ENCODE measurements around the gene SP3. TPM values are rescaled to one million over a fixed set of nuclear protein-coding genes. Genes with fewer than 3 reads are reported as not detected.

SP3 gene
- total RNA-seq, 2 experiments from 2014 or later = 80.5 to 84.0 TPM

DNA sequence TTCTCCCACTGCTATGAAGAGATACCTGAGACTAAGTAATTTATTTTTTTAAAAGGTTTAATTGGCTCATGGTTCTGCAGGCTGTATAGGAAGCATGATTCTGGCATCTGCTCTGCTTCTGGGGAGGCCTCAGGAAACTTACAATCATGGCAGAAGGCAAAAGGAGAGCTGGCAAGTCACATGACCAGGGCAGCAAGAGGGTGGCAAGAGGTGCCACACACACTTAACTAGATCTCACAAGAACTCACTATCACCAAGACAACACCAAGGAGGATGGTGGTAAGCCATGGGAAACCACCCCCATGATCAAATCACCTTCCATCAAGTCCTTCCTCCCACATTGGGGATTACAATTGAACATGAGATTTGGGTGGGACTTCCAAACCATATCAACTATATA is 38.3 kb downstream of the SP3 start:
- H3K27ac Mint-ChIP-seq = no peak overlapping the region
- ATAC-seq = no peak
- POLR2A ChIA-PET = interaction anchor here (1.2 kb wide), 1 partner anchor 35 kb away, joined by 3 read pairs; no protein-coding TSS in a partner anchor
- CTCF ChIA-PET = no interaction called here
- TF ChIP-seq, protein P1, sequence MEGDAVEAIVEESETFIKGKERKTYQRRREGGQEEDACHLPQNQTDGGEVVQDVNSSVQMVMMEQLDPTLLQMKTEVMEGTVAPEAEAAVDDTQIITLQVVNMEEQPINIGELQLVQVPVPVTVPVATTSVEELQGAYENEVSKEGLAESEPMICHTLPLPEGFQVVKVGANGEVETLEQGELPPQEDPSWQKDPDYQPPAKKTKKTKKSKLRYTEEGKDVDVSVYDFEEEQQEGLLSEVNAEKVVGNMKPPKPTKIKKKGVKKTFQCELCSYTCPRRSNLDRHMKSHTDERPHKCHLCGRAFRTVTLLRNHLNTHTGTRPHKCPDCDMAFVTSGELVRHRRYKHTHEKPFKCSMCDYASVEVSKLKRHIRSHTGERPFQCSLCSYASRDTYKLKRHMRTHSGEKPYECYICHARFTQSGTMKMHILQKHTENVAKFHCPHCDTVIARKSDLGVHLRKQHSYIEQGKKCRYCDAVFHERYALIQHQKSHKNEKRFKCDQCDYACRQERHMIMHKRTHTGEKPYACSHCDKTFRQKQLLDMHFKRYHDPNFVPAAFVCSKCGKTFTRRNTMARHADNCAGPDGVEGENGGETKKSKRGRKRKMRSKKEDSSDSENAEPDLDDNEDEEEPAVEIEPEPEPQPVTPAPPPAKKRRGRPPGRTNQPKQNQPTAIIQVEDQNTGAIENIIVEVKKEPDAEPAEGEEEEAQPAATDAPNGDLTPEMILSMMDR (IDR thresholded peaks at IDR 0.05) = no peak
- no peak for DNase-seq
- H3K27me3 Mint-ChIP-seq = no peaks in the 10 kb centered on the region
- no peak overlapping the region for H3K4me3 Mint-ChIP-seq
- H3K9me3 Mint-ChIP-seq = peaks cover 3% of the 10 kb centered on the region
- peaks cover 62% of the 10 kb centered on the region for H3K4me1 Mint-ChIP-seq (ENCODE audit: low read depth)
- intact Hi-C loops (cut with micrococcal nuclease) = no loop called here
- H3K36me3 Mint-ChIP-seq (ENCODE audit: low read depth) = peaks cover 39% of the 10 kb centered on the region

DNA sequence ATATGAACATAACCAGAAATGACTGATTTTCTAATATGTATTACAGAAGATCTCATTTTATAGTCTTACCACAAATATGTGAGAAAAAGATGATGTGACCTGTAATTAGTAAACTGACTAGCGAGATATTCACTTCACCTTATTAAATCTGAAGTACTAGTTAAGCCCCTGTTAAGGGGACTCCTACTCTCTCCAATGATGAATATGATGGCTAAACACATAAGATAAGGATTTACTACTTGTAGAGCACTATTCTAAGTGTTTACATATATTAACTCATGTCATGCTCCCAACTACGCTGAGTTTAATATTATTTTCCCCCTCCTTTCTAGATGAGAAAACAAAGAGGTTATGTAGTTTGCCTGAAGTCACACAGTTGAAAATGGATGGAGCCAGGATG is 40.9 kb downstream of the SP3 start:
- Mint-ChIP-seq H3K27me3 (no peaks in the 10 kb centered on the region), H3K27ac (no peak overlapping the region), H3K36me3 (ENCODE audit: low read depth) (peaks cover 38% of the 10 kb centered on the region), H3K9me3 (peaks cover 7% of the 10 kb centered on the region), H3K4me3 (no peak overlapping the region), H3K4me1 (ENCODE audit: low read depth) (peaks cover 63% of the 10 kb centered on the region)
- DNase-seq = no peak
- POLR2A ChIA-PET = no interaction called here
- CTCF ChIA-PET = no interaction called here
- ATAC-seq = no peak
- intact Hi-C loops (cut with micrococcal nuclease) = no loop called here
- TF ChIP-seq, protein P1 (IDR thresholded peaks at IDR 0.05) = no peak

DNA sequence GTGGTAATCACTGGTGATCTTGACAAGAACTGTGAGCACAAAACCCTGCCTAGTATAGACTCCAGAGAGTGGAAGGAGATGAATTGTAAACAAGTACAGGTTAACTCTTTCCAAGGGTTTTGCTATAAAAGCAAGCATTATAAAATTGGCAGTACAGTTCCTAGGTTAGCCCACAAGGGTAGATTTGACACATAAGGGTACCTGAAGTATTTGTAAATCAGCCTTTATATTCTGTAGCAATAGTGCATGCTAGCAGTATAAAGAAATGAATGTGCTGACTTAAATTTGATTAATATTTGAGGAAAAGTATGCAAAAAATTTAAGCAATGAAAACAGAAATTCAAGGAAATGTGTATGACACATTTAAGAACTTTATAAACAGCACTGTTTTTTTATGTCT is 42.4 kb downstream of the SP3 start:
- Mint-ChIP-seq H3K27me3 (no peaks in the 10 kb centered on the region), H3K4me3 (no peak overlapping the region), H3K9me3 (peaks cover 7% of the 10 kb centered on the region), H3K4me1 (ENCODE audit: low read depth) (peaks cover 67% of the 10 kb centered on the region), H3K27ac (no peak overlapping the region), H3K36me3 (ENCODE audit: low read depth) (peaks cover 40% of the 10 kb centered on the region)
- DNase-seq = no peak
- TF ChIP-seq, protein P1 (IDR thresholded peaks at IDR 0.05) = peak; percentile 9
- CTCF ChIA-PET = interaction anchor here (0.7 kb wide), 1 partner anchor 39 kb away, joined by 3 read pairs; no protein-coding TSS in a partner anchor
- POLR2A ChIA-PET = no interaction called here
- peak; percentile 34 for ATAC-seq
- intact Hi-C loops (cut with micrococcal nuclease) = no loop called here

DNA sequence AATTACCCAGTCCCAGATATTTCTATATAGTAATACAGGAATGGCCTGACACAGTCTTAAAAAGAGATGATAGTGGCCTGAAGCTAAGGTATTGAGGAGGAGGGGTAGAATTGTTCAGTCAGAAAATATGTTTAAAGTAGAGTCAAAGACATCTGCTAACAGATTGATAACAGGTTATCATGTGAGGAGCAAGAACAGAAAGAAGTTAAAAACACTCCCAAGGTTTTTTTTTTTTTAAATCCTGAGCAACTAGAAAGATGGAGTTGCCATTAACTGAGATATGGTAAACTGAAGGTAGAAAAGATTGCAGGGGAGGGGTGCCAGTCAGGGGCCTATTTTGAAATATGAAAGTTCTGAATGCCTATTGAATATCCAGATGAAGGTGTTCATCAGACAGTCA is 43.1 kb downstream of the SP3 start:
- ChIA-PET CTCF (no interaction called here), POLR2A (interaction anchor here (0.6 kb wide), 1 partner anchor 124 kb away, joined by 3 read pairs; no protein-coding TSS in a partner anchor)
- Mint-ChIP-seq H3K27me3 (no peaks in the 10 kb centered on the region), H3K4me3 (no peak overlapping the region), H3K36me3 (ENCODE audit: low read depth) (peaks cover 46% of the 10 kb centered on the region), H3K27ac (peak overlapping the region; percentile 72), H3K9me3 (peaks cover 7% of the 10 kb centered on the region), H3K4me1 (ENCODE audit: low read depth) (peaks cover 67% of the 10 kb centered on the region)
- DNase-seq (no peak), ATAC-seq (no peak)
- intact Hi-C loops (cut with micrococcal nuclease) = no loop called here
- TF ChIP-seq, protein P1 (IDR thresholded peaks at IDR 0.05) = no peak

DNA sequence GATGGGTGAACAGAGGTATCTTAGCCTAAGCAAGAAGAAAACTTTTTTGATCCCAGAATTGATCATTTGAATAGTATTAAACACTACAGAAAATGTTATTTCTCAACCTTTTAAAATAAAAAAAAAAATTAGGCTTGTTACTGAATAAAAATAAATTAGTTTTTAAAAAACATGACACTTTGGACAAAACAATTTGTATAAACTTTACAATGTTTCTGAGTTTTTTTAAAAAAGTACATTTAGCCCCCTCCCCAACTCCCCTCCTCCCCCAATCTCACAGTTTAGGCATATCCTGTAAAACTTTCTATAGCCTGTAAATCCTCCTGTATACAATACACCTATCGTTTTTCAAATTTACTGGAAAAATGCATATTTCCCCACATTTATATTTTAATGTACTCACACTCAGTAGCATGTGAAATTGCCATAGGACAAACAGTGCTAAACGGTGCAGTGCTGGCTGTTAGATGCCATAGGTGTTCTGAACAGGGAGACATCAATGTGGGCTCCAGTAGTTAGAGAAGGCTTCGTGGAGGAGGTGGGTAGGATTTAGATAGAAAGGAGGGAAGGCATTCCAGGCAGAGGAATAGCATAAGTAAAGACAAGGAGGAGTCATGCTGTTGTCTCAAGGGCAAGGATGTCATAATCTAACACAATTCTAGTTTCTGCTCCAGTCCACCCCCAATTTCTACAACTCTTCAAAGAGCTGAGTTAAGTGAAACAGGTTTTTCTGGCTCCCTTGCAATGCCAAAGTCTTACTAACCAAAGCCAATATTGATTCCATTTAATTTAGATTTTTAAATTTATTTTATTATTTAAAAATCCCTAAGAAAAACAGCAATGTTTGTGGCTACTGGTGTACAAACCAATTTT is 50.9 kb downstream of the SP3 start:
- H3K27me3 Mint-ChIP-seq = no peaks in the 10 kb centered on the region
- TF ChIP-seq, protein P1 (IDR thresholded peaks at IDR 0.05) = no peak
- H3K4me3 Mint-ChIP-seq = no peak overlapping the region
- no peaks in the 10 kb centered on the region for H3K9me3 Mint-ChIP-seq
- ChIA-PET CTCF (no interaction called here), POLR2A (no interaction called here)
- H3K36me3 Mint-ChIP-seq (ENCODE audit: low read depth) = peaks cover 58% of the 10 kb centered on the region
- peaks cover 18% of the 10 kb centered on the region for H3K4me1 Mint-ChIP-seq (ENCODE audit: low read depth)
- intact Hi-C loops (cut with micrococcal nuclease) = no loop called here
- no peak for DNase-seq
- no peak for ATAC-seq
- H3K27ac Mint-ChIP-seq = peak overlapping the region; percentile 78

Measured in activated CD8-positive, alpha-beta T cell treated with anti-CD3 and anti-CD28 coated beads for 36 hours (primary cell).